HG03196 (cell line): ENCODE results near the gene PLCXD1.

Experiments
- ATAC-seq: cut with Tn5 transposase; IDR thresholded peaks from one replicate; pipeline ENCODE4 v1.9.1; 2021; ENCODE audit not compliant: unreplicated experiment

Gene PLCXD1

GRCh38 chrX:333611-334311, 52.6 kb downstream of the PLCXD1 start:
- ATAC-seq: no peak

GRCh38 chrX:334331-334891, 53.2 kb downstream of the PLCXD1 start:
- ATAC-seq: no peak

- no peak for ATAC-seq
Observed at GRCh38 chrX:334971-335757, 54.0 kb downstream of the PLCXD1 start.

DNA sequence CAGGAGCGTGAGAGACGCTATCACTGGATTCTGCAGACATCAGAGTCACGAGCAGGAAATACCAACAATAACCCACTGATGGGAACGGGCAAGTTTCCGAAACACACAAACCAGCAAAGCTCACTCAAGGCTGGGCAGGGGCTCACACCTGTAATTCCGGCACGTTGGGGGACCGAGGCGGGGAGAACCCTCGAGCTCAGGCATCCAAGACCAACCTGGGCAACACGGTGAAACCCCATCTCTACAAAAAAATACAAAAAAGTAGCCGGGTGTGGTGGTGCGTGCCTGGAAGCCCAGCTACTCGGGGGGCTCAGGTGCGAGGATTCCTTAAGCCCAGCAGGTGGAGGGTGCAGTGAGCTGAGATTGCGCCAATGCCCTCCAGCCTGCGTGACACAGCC, 54.6 kb downstream of the PLCXD1 start:
- ATAC-seq: no peak

GRCh38 chrX:336227-336626, 55.0 kb downstream of the PLCXD1 start:
- no peak for ATAC-seq

DNA sequence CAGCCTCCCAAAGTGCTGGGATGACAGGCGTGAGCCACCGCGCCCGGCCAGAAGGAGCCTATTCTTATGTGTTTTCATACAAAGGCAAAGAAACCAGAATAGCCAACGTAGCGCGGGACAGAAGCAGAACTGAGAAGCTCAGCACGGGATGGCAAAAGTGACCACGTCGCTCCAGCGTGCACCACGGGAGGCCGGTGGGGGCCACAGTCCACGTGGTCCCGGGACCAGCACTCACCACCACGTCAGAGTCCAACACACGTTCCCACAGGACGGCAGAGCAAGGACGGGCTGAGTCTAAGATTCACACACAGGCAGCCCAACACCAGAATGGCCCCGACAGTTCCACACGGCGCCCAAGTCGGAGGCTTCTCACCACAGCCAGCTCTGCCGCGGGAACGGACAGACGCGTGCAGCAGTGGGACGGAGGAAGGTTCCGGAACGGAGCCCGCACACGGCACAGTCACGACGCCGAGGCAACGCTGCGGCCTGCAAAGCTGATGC, 56.2 kb downstream of the PLCXD1 start:
- no peak for ATAC-seq

- no peak for ATAC-seq
Observed at GRCh38 chrX:338281-338835, 57.2 kb downstream of the PLCXD1 start.

DNA sequence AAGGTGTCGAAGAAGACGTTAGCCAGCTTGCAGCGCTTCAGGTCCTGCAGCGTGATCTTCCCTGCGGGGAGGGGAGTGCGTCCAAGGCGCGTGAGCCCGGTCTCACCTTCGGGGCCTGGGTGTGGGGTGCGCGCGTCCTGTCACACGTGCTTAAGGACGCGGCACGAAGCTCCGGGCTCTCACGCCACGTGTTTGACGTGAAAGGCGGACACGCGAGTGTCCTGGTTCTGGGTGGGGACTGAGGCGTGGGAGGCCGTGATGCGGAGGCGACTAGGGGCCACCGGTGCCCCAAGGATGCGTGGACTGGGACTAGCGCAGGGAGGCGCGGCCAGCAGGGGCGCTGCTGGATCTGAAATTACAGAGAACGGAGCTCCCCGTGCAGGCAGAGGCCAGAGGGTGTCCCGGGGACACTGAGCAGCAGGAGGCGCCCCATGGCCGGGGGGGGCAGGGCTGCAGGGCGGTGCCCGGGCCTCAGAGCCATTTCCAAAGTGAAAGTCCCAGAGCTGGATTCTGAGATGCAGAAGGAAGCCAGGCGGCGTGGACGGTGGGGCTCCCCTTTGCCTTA, 57.7 kb downstream of the PLCXD1 start:
- ATAC-seq: no peak

DNA sequence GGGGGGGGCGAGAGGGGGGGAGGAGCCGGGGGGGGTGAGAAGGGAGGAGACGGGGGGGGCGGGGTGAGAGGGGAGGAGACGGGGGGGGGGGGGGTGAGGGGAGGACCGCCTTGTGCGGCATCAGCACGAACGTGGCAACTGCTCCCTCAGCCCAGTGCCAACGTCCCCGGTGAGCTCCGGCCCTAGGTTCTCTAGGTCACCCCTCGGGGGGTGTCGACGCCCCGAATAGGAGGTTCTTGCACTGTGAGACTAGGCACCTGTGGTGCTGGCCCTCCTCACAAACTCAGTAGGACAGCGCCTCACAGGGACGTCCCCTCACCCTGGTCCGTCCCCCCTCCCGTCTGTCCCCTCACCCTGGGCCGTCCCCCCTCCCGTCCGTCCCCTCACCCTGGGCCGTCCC, 58.9 kb downstream of the PLCXD1 start:
- ATAC-seq: no peak

- ATAC-seq: no peak
Observed at GRCh38 chrX:340641-341423, 59.7 kb downstream of the PLCXD1 start.

GRCh38 chrX:341541-342101, 60.4 kb downstream of the PLCXD1 start:
- no peak for ATAC-seq

DNA sequence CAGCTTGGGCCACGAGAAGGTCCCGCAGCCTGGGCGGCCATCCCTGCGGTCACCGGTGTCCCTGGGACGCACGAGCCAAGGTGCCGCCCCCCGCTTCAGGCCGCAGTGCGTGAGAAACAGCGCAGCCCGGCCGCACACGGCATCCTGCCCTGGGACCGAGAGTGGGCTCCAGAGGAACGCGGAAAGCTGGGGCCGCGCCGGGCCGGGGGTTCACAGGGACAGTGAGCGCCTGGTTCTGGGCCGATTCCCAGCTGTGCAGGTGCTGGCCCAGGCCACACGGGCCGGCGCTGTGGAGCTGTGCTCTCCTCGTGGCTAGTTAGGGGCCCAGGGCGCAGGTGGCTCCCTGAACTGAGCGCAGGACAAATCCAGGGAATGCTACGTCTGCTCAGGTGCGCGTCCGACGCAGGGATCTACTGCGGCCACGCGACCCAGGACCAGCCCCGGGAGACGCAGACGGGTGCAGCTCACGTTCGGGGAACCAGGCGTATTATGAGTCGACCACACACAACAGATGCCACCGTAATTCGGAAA, 63.3 kb downstream of the PLCXD1 start:
- no peak for ATAC-seq

DNA sequence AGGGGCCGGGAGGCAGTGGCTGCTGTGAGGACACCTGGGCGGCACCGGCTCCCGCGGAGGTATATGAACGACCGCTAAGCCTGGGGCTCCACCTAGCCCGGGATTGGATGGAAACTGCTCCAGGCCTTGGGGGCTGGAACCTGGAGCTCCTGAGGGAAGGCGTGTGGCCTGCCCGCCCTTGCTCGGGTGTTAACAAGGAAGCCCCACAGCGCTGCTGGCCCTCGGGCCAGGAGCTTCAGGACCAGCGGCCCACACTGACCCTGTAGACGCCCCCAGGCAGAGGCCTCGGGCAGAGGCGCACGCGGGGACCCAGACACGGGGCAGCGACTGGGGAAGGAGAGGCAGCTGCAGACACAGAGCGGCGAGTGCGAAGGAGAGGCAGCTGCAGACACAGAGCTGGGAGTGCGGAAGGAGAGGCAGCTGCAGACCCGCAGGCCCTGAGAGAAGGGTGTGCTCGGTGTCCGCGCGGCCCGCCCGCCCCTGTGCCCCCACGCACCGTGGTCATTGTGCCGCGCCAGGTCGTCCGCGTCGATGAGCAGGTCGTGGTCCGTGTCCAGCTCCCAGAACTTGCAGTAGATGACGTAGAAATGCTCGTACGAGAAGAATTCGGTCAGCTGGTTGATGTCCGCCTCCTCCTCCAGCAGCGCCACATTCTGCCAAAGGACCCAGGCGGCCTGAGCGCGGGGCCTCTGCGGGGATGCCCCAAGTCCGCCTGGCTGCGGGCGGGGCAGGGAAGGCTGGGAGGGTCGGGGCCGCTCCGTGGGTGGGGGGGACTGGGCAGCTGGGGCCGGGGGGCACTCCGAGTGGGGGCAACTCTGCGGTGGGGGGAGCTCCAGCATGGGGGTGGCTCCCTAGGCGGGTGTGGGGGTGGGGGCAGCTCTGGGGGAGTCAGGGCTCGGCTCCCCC, 64.1 kb downstream of the PLCXD1 start:
- ATAC-seq: no peak

- no peak for ATAC-seq
Observed at GRCh38 chrX:346034-346813, 65.0 kb downstream of the PLCXD1 start.

DNA sequence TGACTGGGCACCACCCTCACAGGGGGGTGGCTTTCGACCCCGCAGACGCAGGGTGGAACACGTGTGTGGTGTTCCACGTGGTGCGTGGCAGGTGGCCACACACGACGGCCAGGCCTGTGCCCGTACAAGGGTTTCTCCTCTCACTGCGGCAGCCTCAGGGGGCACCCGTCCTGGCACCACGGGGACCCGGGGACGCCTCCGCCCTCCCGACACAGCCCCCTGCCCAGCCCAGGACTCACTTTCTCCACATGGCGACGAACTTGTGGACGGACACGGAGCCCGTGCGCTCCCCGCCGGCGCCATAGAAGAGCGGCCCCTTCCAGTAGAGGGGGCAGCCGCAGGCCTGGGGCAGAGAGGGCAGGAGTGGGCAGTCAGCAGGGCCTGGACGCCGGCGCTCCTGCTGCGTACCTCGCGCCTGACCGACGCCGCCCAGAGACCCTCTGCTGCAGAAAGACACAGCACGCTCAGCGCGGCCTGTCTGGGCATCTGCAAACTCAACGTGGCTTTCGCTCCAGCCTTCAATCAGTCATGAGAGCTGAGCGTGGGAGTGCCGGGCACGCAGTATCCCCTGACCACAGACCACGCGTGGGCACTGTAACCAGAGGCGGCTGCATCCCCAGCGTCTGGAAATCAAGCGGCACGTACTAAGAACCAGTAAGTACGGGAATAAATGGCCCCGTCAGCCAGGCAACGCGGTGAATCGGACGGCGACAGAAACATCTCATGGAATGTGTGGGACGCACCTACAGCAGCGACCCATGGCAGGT, 66.4 kb downstream of the PLCXD1 start:
- no peak for ATAC-seq

GRCh38 chrX:348461-349117, 67.4 kb downstream of the PLCXD1 start:
- no peak for ATAC-seq

DNA sequence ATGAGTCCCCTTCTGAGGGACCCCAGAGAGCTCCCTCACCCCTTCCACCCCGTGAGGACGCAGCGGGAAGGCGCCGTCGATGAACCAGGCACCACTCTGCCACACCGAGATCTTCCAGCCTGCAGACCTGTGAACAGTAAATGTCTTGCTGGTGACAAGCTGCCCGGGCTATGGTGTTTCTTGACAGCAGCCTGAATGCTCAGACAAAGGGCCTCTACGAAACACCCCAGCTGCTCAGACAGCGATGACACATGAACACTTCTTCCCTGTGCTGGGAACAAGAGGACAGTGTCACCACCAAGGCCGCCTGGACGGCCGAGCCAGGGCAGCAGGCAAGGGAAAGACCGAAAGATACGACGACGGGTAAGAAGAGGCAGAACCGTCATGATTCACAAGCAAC, 68.0 kb downstream of the PLCXD1 start:
- ATAC-seq: no peak
